Right atrium auricular region (tissue), 2 donors: ENCODE data around the gene PTPN1. TPM values are rescaled to one million over a fixed set of nuclear protein-coding genes. Genes with fewer than 3 reads are reported as not detected.

Experiments used
- DNase-seq: peaks from one replicate; pipeline ENCODE4 v3.0.0-alpha.2; 2019; ENCODE audit warnings: low spot score
- H3K27ac ChIP-seq, 2 donors: fragments of 200-600 bp; sonication (generic); 1 replicate in 1 of 2; 2 replicates in 1 of 2; pipeline ENCODE4 v1.5.1; 2016 to 2019
- H3K27me3 ChIP-seq, 2 donors: fragments of 200-600 bp; sonication (generic); one replicate each; pipeline versions ENCODE4 v1.5.1 to v1.6.0; 2017 to 2019
- H3K36me3 ChIP-seq: fragments of 200-600 bp; sonication (generic); one replicate; pipeline ENCODE4 v1.5.1; 2016
- H3K4me1 ChIP-seq, 2 donors: fragments of 200-600 bp; sonication (generic); one replicate each; pipeline versions ENCODE4 v1.5.1 to v1.6.0; 2017 to 2019
- H3K4me3 ChIP-seq, 2 donors: fragments of 200-600 bp; sonication (generic); 1 replicate in 1 of 2; 2 replicates in 1 of 2; pipeline ENCODE4 v1.5.1; 2017 to 2019; ENCODE audit warnings: mild to moderate bottlenecking in 1 of 2, moderate library complexity in 1 of 2
- H3K9me3 ChIP-seq, 2 donors: fragments of 200-600 bp; sonication (generic); one replicate each; pipeline ENCODE4 v1.5.1; 2019
- CTCF ChIP-seq, 2 donors: fragments of 200-600 bp; sonication (generic); IDR thresholded peaks; one replicate each; pipeline ENCODE4 v1.5.1; 2019; ENCODE audit warnings: antibody characterized with exemption in 2 of 2
- total RNA-seq, 2 donors: library from RNA; depleted of rRNA; stranded (reverse); fragments of >200 nt; gene quantifications; one replicate each; pipeline ENCODE4 v1.1.0, GENCODE V29; 2016

Gene PTPN1
- total RNA-seq, 2 donors from 2014 or later = 28.1 to 38.7 TPM

DNA sequence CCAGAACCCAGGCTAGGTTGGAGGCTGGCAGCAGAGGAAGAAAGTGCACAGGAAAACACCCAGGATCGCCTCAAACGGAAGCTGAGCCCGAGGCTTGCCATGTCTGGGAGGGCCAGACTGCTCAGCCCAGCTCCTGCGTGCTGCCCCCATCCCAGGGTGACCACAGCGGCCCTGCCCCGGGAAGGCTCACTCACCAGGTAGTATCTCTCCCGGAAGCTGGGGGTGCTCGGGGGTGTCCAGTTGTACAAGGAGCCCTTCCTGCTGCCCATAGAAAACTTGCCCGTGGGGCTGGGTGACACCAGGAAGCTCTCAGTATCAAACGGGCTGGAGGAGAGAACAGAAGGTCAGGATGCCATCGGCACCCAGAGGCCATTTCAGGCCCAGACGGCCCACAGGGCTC is 94.3 kb downstream of the PTPN1 start:
- no peak for TF ChIP-seq CTCF (IDR thresholded peaks at IDR 0.05)
- Histone ChIP-seq H3K27me3 (no peaks in the 10 kb centered on the region), H3K4me1 (no peaks in the 10 kb centered on the region), H3K9me3 (no peaks in the 10 kb centered on the region), H3K4me3 (no peak overlapping the region), H3K36me3 (no peaks in the 10 kb centered on the region), H3K27ac (no peak overlapping the region)
- no peak for DNase-seq

GRCh38 chr20:50605136-50605535 is 95.0 kb downstream of the PTPN1 start:
- TF ChIP-seq CTCF (IDR thresholded peaks at IDR 0.05) = no peak
- Histone ChIP-seq H3K27ac (no peak overlapping the region), H3K4me1 (no peaks in the 10 kb centered on the region), H3K36me3 (no peaks in the 10 kb centered on the region), H3K9me3 (no peaks in the 10 kb centered on the region), H3K4me3 (no peak overlapping the region), H3K27me3 (no peaks in the 10 kb centered on the region)
- no peak for DNase-seq

- H3K27me3 ChIP-seq = no peaks in the 10 kb centered on the region
- H3K4me1 ChIP-seq = no peaks in the 10 kb centered on the region
- no peak overlapping the region for H3K27ac ChIP-seq
- no peak for TF ChIP-seq CTCF (IDR thresholded peaks at IDR 0.05)
- H3K36me3 ChIP-seq = no peaks in the 10 kb centered on the region
- no peak for DNase-seq
- no peaks in the 10 kb centered on the region for H3K9me3 ChIP-seq
- H3K4me3 ChIP-seq = no peak overlapping the region
Observed at GRCh38 chr20:50607436-50607835, 97.3 kb downstream of the PTPN1 start.

DNA sequence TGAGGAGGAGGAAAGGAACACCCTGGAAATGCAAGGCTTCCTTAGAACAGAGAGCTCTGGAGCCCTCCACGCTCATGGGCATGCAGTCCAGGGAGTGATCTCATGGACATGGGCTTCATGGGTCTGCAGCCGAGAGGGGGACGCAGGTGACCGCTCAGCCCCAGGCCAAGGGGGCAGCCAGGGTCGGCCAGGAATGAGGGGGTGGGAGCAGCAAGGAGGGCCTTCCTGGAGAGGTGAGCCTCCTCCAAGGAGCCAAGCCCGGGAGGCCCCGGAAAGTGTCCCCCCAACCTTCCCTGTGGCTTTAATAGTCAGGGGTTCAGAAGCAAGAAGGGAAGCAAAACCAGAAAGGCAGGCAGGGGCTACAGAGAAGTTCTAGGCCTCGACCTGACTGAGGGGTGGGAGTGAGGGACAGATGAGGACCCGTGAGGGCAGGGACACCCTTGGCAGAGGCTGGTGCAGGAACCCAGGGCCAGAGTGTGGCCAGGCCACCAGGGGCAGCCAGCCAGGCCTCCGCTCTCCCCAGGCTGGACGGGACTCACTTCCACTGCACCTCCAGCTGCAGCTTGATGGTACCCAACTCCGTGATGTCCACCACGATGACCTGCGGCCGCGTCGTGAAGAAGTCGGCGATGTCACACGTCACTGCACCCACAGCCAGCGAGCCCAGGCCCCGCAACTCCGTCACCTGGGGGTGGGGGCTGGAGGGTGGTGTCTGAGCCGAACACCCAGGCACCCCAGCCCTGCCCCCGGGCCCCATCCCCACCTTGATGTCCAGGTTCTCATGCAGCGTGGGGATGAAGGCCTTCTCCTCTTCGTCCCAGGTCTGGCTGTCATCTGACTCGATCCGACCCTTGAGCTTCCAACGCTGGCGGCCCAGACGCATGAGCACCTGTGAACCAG is 97.9 kb downstream of the PTPN1 start:
- Histone ChIP-seq H3K36me3 (no peaks in the 10 kb centered on the region), H3K9me3 (no peaks in the 10 kb centered on the region), H3K27me3 (no peaks in the 10 kb centered on the region), H3K4me3 (no peak overlapping the region), H3K4me1 (no peaks in the 10 kb centered on the region), H3K27ac (no peak overlapping the region)
- no peak for DNase-seq
- TF ChIP-seq CTCF (IDR thresholded peaks at IDR 0.05) = no peak

- H3K27ac ChIP-seq = no peak overlapping the region
- H3K4me3 ChIP-seq = no peak overlapping the region
- no peaks in the 10 kb centered on the region for H3K27me3 ChIP-seq
- H3K36me3 ChIP-seq = no peaks in the 10 kb centered on the region
- no peak for DNase-seq
- no peak for TF ChIP-seq CTCF (IDR thresholded peaks at IDR 0.05)
- no peaks in the 10 kb centered on the region for H3K9me3 ChIP-seq
- H3K4me1 ChIP-seq = no peaks in the 10 kb centered on the region
Observed at GRCh38 chr20:50608750-50609104, 98.5 kb downstream of the PTPN1 start.
